Peyer's patch (tissue), 4 donors: ENCODE results near the gene SAMD11.

Source experiments
- CTCF ChIP-seq, 6 experiments: fragments of 450-650 bp in 4 of 6; fragments of 200-600 bp in 2 of 6; sonication (generic) in 1 of 6; IDR thresholded peaks; one replicate each; pipeline ENCODE4 v1.5.1; 2017 to 2019; ENCODE audit warnings: antibody characterized with exemption in 6 of 6, mild to moderate bottlenecking in 3 of 6, moderate library complexity in 1 of 6
- POLR2A ChIP-seq, 2 donors: fragments of 450-650 bp; IDR thresholded peaks; one replicate each; pipeline ENCODE4 v1.5.1; 2017; ENCODE audit warnings: antibody characterized with exemption in 2 of 2, mild to moderate bottlenecking in 2 of 2, moderate library complexity in 2 of 2

- TF ChIP-seq CTCF (IDR thresholded peaks at IDR 0.05) (no peak), POLR2A (IDR thresholded peaks at IDR 0.05) (no peak)
Measured at GRCh38 chr1:979744-980072, 56.0 kb downstream of the SAMD11 start.
